ENCODE measurements around the gene PRKCE.

Gene PRKCE

GRCh38 chr2:45946023-45946422, 294.5 kb downstream of the PRKCE start:
- DNase-seq (ENCODE audit: extremely low read depth, low read depth), result no peak
- TF ChIP-seq CTCF (IDR thresholded peaks at IDR 0.05; ENCODE audit: low read depth, low read length), result no peak

GRCh38 chr2:45950606-45951005, 299.1 kb downstream of the PRKCE start:
- DNase-seq (ENCODE audit: extremely low read depth, low read depth), result no peak
- TF ChIP-seq CTCF (IDR thresholded peaks at IDR 0.05; ENCODE audit: low read depth, low read length), result no peak

- no peak for DNase-seq (ENCODE audit: extremely low read depth, low read depth)
- TF ChIP-seq CTCF (IDR thresholded peaks at IDR 0.05; ENCODE audit: low read depth, low read length), result no peak
Observed at GRCh38 chr2:45951025-45951727, 299.7 kb downstream of the PRKCE start.

GRCh38 chr2:45952591-45952990, 301.1 kb downstream of the PRKCE start:
- no peak for DNase-seq (ENCODE audit: extremely low read depth, low read depth)
- TF ChIP-seq CTCF (IDR thresholded peaks at IDR 0.05; ENCODE audit: low read depth, low read length), result no peak

- no peak for DNase-seq (ENCODE audit: extremely low read depth, low read depth)
- TF ChIP-seq CTCF (IDR thresholded peaks at IDR 0.05; ENCODE audit: low read depth, low read length), result no peak
Observed at GRCh38 chr2:45953376-45954027, 302.0 kb downstream of the PRKCE start.

- TF ChIP-seq CTCF (IDR thresholded peaks at IDR 0.05; ENCODE audit: low read depth, low read length), result no peak
- DNase-seq (ENCODE audit: extremely low read depth, low read depth), result no peak
Observed at GRCh38 chr2:45954233-45954850, 302.9 kb downstream of the PRKCE start.

Measured in AG09319 (cell line).